Measurements from ENCODE around the gene PODNL1.

DNA sequence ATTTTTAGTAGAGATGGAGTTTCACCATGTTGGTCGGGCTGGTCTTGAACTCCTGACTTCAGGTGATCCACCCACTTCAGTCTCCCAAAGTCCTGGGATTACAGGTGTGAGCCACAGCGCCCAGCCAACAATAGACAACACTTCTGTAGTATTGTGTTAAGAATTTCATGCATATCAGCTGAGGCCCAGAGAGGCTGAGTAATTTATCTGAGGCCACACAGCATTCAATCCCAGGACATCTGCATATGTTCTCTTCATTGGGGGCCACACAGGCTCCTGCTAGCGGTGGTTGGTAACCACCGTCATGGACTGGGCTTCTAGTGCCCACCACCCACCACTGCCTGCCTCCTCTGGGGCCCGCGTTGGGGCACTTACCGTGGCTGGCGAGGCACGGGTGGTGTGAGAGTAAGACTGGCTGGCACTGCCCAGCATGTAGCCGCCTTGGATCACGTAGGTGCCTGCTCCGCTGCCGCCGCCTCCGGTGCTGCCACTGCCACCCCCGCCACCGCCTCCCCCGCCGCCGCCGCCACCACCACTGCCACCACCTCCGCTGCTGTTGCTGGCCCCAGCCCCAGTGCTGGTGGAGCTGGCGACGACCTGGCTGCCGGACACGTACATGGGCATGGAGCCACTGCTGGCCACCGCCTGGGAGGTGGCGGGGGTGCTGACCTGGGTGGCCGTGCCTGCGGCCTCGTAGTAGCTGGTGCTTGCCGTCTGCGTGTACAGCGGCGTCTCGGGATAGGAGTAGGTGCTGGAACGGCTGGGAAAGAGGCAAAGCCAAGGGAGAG lies 34.3 kb upstream of the PODNL1 start:
- TF ChIP-seq, protein P1, sequence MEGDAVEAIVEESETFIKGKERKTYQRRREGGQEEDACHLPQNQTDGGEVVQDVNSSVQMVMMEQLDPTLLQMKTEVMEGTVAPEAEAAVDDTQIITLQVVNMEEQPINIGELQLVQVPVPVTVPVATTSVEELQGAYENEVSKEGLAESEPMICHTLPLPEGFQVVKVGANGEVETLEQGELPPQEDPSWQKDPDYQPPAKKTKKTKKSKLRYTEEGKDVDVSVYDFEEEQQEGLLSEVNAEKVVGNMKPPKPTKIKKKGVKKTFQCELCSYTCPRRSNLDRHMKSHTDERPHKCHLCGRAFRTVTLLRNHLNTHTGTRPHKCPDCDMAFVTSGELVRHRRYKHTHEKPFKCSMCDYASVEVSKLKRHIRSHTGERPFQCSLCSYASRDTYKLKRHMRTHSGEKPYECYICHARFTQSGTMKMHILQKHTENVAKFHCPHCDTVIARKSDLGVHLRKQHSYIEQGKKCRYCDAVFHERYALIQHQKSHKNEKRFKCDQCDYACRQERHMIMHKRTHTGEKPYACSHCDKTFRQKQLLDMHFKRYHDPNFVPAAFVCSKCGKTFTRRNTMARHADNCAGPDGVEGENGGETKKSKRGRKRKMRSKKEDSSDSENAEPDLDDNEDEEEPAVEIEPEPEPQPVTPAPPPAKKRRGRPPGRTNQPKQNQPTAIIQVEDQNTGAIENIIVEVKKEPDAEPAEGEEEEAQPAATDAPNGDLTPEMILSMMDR (IDR thresholded peaks at IDR 0.05), result no peak
- no peak for TF ChIP-seq POLR2A (IDR thresholded peaks at IDR 0.05)
